ENCODE results near the gene HNRNPAB.

GRCh38 chr5:178228609-178229008 is 24.3 kb downstream of the HNRNPAB start:
- TF ChIP-seq, protein P1, sequence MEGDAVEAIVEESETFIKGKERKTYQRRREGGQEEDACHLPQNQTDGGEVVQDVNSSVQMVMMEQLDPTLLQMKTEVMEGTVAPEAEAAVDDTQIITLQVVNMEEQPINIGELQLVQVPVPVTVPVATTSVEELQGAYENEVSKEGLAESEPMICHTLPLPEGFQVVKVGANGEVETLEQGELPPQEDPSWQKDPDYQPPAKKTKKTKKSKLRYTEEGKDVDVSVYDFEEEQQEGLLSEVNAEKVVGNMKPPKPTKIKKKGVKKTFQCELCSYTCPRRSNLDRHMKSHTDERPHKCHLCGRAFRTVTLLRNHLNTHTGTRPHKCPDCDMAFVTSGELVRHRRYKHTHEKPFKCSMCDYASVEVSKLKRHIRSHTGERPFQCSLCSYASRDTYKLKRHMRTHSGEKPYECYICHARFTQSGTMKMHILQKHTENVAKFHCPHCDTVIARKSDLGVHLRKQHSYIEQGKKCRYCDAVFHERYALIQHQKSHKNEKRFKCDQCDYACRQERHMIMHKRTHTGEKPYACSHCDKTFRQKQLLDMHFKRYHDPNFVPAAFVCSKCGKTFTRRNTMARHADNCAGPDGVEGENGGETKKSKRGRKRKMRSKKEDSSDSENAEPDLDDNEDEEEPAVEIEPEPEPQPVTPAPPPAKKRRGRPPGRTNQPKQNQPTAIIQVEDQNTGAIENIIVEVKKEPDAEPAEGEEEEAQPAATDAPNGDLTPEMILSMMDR (conservative IDR thresholded peaks at IDR 0.05; ENCODE audit: low read depth, low read length), result no peak
- no peak for TF ChIP-seq EZH2 (IDR thresholded peaks at IDR 0.05; ENCODE audit: borderline replicate concordance, low read depth, low read length, poor library complexity, severe bottlenecking)

Measured in A673 (cell line).